Activated CD8-positive, alpha-beta memory T cell treated with anti-CD3 and anti-CD28 coated beads for 4 hours (primary cell): Measurements from ENCODE around the gene MEGF11.

Source experiments
- DNase-seq, 2 donors: peaks; one replicate each; pipeline ENCODE4 v3.0.0-alpha.2; 2020; ENCODE audit warnings: low read depth in 2 of 2

MEGF11 gene

GRCh38 chr15:66239514-66239913 is 14.0 kb downstream of the MEGF11 start:
- no peak for DNase-seq

GRCh38 chr15:66238318-66238717 is 15.2 kb downstream of the MEGF11 start:
- DNase-seq, result no peak

GRCh38 chr15:66237513-66238235 is 15.9 kb downstream of the MEGF11 start:
- DNase-seq, result no peak

GRCh38 chr15:66236806-66237375 is 16.7 kb downstream of the MEGF11 start:
- no peak for DNase-seq

GRCh38 chr15:66235866-66236265 is 17.7 kb downstream of the MEGF11 start:
- no peak for DNase-seq

- no peak for DNase-seq
Observed at GRCh38 chr15:66234798-66235197, 18.8 kb downstream of the MEGF11 start.

- no peak for DNase-seq
Observed at GRCh38 chr15:66233487-66234415, 19.8 kb downstream of the MEGF11 start.

- DNase-seq, result no peak
Observed at GRCh38 chr15:66232267-66232625, 21.3 kb downstream of the MEGF11 start.

- DNase-seq, result no peak
Observed at GRCh38 chr15:66231394-66232266, 21.9 kb downstream of the MEGF11 start.

GRCh38 chr15:66229790-66230465 is 23.6 kb downstream of the MEGF11 start:
- DNase-seq, result no peak

- no peak for DNase-seq
Observed at GRCh38 chr15:66228807-66229735, 24.5 kb downstream of the MEGF11 start.

GRCh38 chr15:66226736-66227135 is 26.8 kb downstream of the MEGF11 start:
- DNase-seq, result no peak

GRCh38 chr15:66225656-66226274 is 27.8 kb downstream of the MEGF11 start:
- no peak for DNase-seq

- no peak for DNase-seq
Observed at GRCh38 chr15:66224946-66225345, 28.6 kb downstream of the MEGF11 start.

- no peak for DNase-seq
Observed at GRCh38 chr15:66222273-66223198, 31.0 kb downstream of the MEGF11 start.

GRCh38 chr15:66221126-66221525 is 32.4 kb downstream of the MEGF11 start:
- DNase-seq, result no peak

GRCh38 chr15:66220601-66221000 is 32.9 kb downstream of the MEGF11 start:
- no peak for DNase-seq

GRCh38 chr15:66219339-66219738 is 34.2 kb downstream of the MEGF11 start:
- DNase-seq, result no peak
